ENCODE measurements around the gene RPL36AL. TPM values are rescaled to one million over a fixed set of nuclear protein-coding genes. Genes with fewer than 3 reads are reported as not detected.
"Not testable (repeated sequence)": the region's sequence is repeated elsewhere in the genome, so short reads cannot be mapped to it uniquely, and the experiment has no call there.

The RPL36AL gene
- polyA plus RNA-seq, 1 experiment: 87.9 TPM

DNA sequence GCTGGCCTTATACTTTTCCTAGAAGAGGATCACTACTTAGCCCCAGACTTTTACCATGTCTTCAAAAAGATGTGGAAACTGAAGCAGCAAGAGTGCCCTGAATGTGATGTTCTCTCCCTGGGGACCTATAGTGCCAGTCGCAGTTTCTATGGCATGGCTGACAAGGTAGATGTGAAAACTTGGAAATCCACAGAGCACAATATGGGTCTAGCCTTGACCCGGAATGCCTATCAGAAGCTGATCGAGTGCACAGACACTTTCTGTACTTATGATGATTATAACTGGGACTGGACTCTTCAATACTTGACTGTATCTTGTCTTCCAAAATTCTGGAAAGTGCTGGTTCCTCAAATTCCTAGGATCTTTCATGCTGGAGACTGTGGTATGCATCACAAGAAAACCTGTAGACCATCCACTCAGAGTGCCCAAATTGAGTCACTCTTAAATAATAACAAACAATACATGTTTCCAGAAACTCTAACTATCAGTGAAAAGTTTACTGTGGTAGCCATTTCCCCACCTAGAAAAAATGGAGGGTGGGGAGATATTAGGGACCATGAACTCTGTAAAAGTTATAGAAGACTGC lies 1.7 kb upstream of the RPL36AL start:
- DNase-seq (ENCODE audit: low read depth): no peak
- ChIA-PET POLR2A (interaction anchor here (0.7 kb wide), 1 partner anchor 13 kb away, joined by 3 read pairs; the partner anchor contains the start of gene DNAAF2), CTCF (interaction anchor here (1.3 to 2.9 kb wide), 2 partner anchors 12 to 35 kb away, joined by 4 to 25 read pairs; partner anchors contain the start of gene DNAAF2)
- H3K27me3 ChIP-seq (ENCODE audit: control insufficient read depth, insufficient read depth, low read length): no peaks in the 10 kb centered on the region
- H3K4me3 ChIP-seq (ENCODE audit: low read depth, low read length): peak overlapping the region; percentile 95
- no peaks in the 10 kb centered on the region for H3K36me3 ChIP-seq (ENCODE audit: control insufficient read depth, insufficient read depth, low read length)
- TF ChIP-seq, protein P1, sequence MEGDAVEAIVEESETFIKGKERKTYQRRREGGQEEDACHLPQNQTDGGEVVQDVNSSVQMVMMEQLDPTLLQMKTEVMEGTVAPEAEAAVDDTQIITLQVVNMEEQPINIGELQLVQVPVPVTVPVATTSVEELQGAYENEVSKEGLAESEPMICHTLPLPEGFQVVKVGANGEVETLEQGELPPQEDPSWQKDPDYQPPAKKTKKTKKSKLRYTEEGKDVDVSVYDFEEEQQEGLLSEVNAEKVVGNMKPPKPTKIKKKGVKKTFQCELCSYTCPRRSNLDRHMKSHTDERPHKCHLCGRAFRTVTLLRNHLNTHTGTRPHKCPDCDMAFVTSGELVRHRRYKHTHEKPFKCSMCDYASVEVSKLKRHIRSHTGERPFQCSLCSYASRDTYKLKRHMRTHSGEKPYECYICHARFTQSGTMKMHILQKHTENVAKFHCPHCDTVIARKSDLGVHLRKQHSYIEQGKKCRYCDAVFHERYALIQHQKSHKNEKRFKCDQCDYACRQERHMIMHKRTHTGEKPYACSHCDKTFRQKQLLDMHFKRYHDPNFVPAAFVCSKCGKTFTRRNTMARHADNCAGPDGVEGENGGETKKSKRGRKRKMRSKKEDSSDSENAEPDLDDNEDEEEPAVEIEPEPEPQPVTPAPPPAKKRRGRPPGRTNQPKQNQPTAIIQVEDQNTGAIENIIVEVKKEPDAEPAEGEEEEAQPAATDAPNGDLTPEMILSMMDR (IDR thresholded peaks at IDR 0.05; ENCODE audit: insufficient read depth, low read depth, low read length): no peak

DNA sequence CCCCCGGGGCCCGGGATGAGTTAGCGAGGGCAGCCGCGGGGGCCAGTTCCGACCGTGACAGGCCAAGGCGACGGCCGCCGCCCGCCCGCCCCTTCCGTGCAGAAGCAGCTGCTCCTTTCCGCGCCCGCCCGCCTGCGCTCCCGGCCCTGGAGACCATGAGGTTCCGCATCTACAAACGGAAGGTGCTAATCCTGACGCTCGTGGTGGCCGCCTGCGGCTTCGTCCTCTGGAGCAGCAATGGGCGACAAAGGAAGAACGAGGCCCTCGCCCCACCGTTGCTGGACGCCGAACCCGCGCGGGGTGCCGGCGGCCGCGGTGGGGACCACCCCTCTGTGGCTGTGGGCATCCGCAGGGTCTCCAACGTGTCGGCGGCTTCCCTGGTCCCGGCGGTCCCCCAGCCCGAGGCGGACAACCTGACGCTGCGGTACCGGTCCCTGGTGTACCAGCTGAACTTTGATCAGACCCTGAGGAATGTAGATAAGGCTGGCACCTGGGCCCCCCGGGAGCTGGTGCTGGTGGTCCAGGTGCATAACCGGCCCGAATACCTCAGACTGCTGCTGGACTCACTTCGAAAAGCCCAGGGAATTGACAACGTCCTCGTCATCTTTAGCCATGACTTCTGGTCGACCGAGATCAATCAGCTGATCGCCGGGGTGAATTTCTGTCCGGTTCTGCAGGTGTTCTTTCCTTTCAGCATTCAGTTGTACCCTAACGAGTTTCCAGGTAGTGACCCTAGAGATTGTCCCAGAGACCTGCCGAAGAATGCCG lies 872 bp upstream of the RPL36AL start:
- DNase-seq (ENCODE audit: low read depth): no peak
- TF ChIP-seq, protein P1 (IDR thresholded peaks at IDR 0.05; ENCODE audit: insufficient read depth, low read depth, low read length): no peak
- H3K4me3 ChIP-seq (ENCODE audit: low read depth, low read length): peak overlapping the region; percentile 95
- no peaks in the 10 kb centered on the region for H3K36me3 ChIP-seq (ENCODE audit: control insufficient read depth, insufficient read depth, low read length)
- ChIA-PET POLR2A (interaction anchor here (0.7 to 1.6 kb wide), 4 partner anchors 13 to 232 kb away, joined by 3 to 4 read pairs (median 3); partner anchors contain the start of genes DNAAF2, LRR1 and NEMF), CTCF (interaction anchor here (0.6 to 2.9 kb wide), 5 partner anchors 9 to 163 kb away, joined by 3 to 25 read pairs (median 4); partner anchors contain the start of genes DNAAF2 and LRR1)
- no peaks in the 10 kb centered on the region for H3K27me3 ChIP-seq (ENCODE audit: control insufficient read depth, insufficient read depth, low read length)

DNA sequence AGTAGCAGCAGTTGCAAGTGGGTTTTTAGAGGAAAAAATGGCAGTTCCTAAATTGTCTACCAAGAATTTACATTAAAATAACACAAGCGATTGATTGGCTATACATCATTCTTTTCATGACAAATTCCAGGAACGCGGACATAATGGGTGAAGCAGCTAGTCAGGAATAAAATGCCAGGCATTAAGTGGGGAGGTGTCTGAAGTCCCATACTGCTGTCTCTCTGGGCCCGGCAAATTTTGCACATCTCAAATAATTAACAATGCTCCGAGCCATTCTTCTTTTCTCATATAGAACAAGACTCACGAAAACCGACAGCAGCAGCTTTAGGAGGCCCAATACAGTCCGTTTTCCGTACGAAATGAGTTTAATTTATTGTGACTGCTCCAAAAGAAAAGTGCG lies 696 bp downstream of the RPL36AL start:
- ChIA-PET POLR2A (interaction anchor here (0.6 to 1.6 kb wide), 3 partner anchors 14 to 158 kb away, joined by 4 to 21 read pairs (median 6); no protein-coding TSS in a partner anchor), CTCF (interaction anchor here (1.0 to 2.9 kb wide), 4 partner anchors 8 to 33 kb away, joined by 4 to 25 read pairs (median 6); partner anchors contain the start of genes DNAAF2 and RPS29)
- DNase-seq (ENCODE audit: low read depth): no peak
- H3K36me3 ChIP-seq (ENCODE audit: control insufficient read depth, insufficient read depth, low read length): no peaks in the 10 kb centered on the region; the same call in 1 of the 2 replicates
- TF ChIP-seq, protein P1 (IDR thresholded peaks at IDR 0.05; ENCODE audit: insufficient read depth, low read depth, low read length): no peak
- H3K27me3 ChIP-seq (ENCODE audit: control insufficient read depth, insufficient read depth, low read length): no peaks in the 10 kb centered on the region
- peak overlapping the region; percentile 95 for H3K4me3 ChIP-seq (ENCODE audit: low read depth, low read length)

DNA sequence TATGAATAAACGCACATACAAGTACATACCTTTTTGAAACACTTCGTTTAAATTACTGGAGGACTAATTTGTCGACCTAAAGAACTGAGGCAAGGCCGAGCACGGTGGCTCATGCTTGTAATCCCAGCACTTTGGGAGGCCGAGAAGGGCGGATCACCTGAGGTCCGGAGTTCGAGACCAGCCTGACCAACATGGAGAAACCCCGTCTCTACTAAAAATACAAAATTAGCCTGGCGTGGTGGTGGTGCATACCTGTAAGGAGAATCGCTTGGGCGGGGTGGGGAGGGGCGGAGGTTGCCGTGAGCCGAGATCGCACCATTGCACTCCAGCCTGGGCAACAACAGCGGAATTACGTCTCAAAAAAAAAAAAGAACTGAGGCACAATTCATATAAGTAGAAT lies 1.2 kb downstream of the RPL36AL start:
- H3K36me3 ChIP-seq (ENCODE audit: control insufficient read depth, insufficient read depth, low read length); H3K27me3 ChIP-seq (ENCODE audit: control insufficient read depth, insufficient read depth, low read length); POLR2A ChIA-PET; DNase-seq (ENCODE audit: low read depth): not testable (repeated sequence)
- CTCF ChIA-PET: interaction anchor here (1.2 to 2.9 kb wide), 2 partner anchors 9 to 15 kb away, joined by 4 to 25 read pairs; partner anchors contain the start of gene DNAAF2
- H3K4me3 ChIP-seq (ENCODE audit: low read depth, low read length): peak overlapping the region; percentile 95

DNA sequence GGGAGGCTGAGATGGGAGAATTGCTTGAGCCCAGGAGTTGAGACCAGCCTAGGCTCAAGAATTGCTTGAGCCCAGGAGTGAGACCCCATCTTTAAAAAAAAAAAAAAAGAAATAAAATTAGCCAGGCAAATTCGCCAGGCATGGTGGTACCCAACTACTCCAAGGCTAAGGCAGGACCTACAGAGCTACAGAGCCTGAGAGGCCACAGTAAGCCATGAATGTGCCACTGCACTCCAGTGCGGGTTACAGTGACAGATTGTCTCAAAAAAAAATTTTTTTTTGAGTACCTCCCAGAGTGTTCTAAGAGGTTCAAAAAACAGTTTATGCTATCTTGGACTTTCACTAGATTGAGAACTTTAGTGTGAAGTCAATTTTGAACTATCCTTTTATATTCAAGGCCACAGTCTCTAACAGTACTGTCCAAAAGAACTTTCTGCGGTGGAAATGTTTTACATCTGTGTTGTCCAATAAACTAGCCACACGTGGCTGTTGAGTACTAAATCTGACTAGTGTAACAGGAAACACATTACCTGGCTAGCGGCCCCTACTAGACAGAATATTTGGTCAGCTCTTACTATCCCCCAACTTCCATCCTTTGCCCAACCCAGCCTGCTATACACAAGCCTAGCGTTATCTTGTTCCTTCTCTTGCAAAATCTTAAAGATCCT lies 2.4 kb downstream of the RPL36AL start:
- Histone ChIP-seq H3K27me3 (ENCODE audit: control insufficient read depth, insufficient read depth, low read length) (no peaks in the 10 kb centered on the region), H3K36me3 (ENCODE audit: control insufficient read depth, insufficient read depth, low read length) (no peaks in the 10 kb centered on the region; the same call in 1 of the 2 replicates), H3K4me3 (ENCODE audit: low read depth, low read length) (no peak overlapping the region)
- no peak for DNase-seq (ENCODE audit: low read depth)
- POLR2A ChIA-PET: no interaction called here
- TF ChIP-seq, protein P1 (IDR thresholded peaks at IDR 0.05; ENCODE audit: insufficient read depth, low read depth, low read length): no peak
- CTCF ChIA-PET: interaction anchor here (0.9 to 1.6 kb wide), 2 partner anchors 19 to 31 kb away, joined by 3 read pairs; partner anchors contain the start of gene LRR1
